HCT116 (cell line): ENCODE results near the gene ERN1. TPM values are rescaled to one million over a fixed set of nuclear protein-coding genes. Genes with fewer than 3 reads are reported as not detected.

Experiments used
- ATAC-seq: fragments of 200-7000 bp; cut with Tn5 transposase; 2 replicates; pipeline ENCODE4 v1.9.1; 2020; ENCODE audit warnings: mild to moderate bottlenecking, moderate library complexity
- BruUV-seq: library from RNA; stranded (reverse); fragments of 400-500 nt; replicated peaks from 2 replicates; lab custom pipeline; 2021; lab: Mats Ljungman, UMichigan
- CTCF ChIA-PET: fragments of 300-600 bp; sonication (Branson Sonifier 250); formaldehyde crosslinking; loops from one replicate; lab custom pipeline; 2021; ENCODE audit warnings: antibody characterized with exemption; lab: Charles Lee
- POLR2A ChIA-PET: fragments of 300-600, 350-600 bp; sonication (Branson Sonifier 250); formaldehyde crosslinking; loops from one replicate; lab custom pipeline; 2021; ENCODE audit warnings: antibody characterized with exemption; lab: Charles Lee
- RAD21 ChIA-PET, 2 experiments: fragments of 300-600 bp; sonication (Branson Sonifier 250); formaldehyde crosslinking; loops; one replicate each; lab custom pipeline; 2023; ENCODE audit warnings: low total read pairs in 2 of 2; ENCODE audit not compliant: uncharacterized antibody in 2 of 2, unreplicated experiment in 2 of 2, low non-redundant PET in 1 of 2; lab: Charles Lee
- DNase-seq: peaks from one replicate; pipeline ENCODE4 v3.0.0-alpha.2; 2010; ENCODE audit warnings: low read depth, low spot score
- H2AFZ ChIP-seq: fragments of 200-600 bp; shearing (Covaris generic), sonication (generic); 2 replicates; pipeline ENCODE4 v1.6.1; 2017; ENCODE audit warnings: low read depth, mixed run types, mixed read lengths, antibody characterized with exemption, low read length; ENCODE audit not compliant: poor library complexity, severe bottlenecking
- H3K27ac ChIP-seq: 2 replicates; pipeline ENCODE4 v1.5.1; 2012; ENCODE audit warnings: low read depth, low read length
- H3K27me3 ChIP-seq: fragments of 200-600 bp; sonication (generic); 2 replicates; pipeline ENCODE4 v1.6.1; 2016; ENCODE audit warnings: mixed run types, low read length, mixed read lengths; ENCODE audit not compliant: insufficient read depth
- H3K36me3 ChIP-seq, 2 experiments: fragments of 200-500 bp in 1 of 2; fragments of 200-600 bp in 1 of 2; sonication (Bioruptor generic) in 1 of 2; sonication (generic) in 1 of 2; 2 replicates each; pipeline versions ENCODE4 v1.5.1 to v1.6.1; 2014 to 2016; ENCODE audit warnings: low read length in 2 of 2, inconsistent platforms in 1 of 2, mixed read lengths in 1 of 2, mixed run types in 1 of 2; ENCODE audit not compliant: insufficient read depth in 2 of 2, control insufficient read depth in 1 of 2
- H3K4me1 ChIP-seq, 2 experiments: fragments of 200-600 bp in 1 of 2; sonication (generic) in 1 of 2; 2 replicates each; pipeline versions ENCODE4 v1.5.1 to v1.6.1; 2012 to 2017; ENCODE audit warnings: low read length in 2 of 2, inconsistent platforms in 1 of 2, mild to moderate bottlenecking in 1 of 2, mixed read lengths in 1 of 2, mixed run types in 1 of 2, moderate library complexity in 1 of 2; ENCODE audit not compliant: insufficient read depth in 2 of 2, control insufficient read depth in 1 of 2
- H3K4me2 ChIP-seq: fragments of 200-600 bp; sonication (generic); 2 replicates; pipeline ENCODE4 v1.6.1; 2017; ENCODE audit warnings: mixed run types, low read length, mixed read lengths
- H3K4me3 ChIP-seq, 2 experiments: fragments of 200-600 bp in 1 of 2; sonication (generic) in 1 of 2; replicated peaks in 1 of 2; 2 replicates each; pipeline ENCODE4 v1.5.1; 2011 to 2016; ENCODE audit warnings: low read length in 2 of 2, control low read depth in 1 of 2, low read depth in 1 of 2, mild to moderate bottlenecking in 1 of 2, mixed read lengths in 1 of 2, mixed run types in 1 of 2
- H3K79me2 ChIP-seq: fragments of 200-600 bp; sonication (generic); 2 replicates; pipeline ENCODE4 v1.6.1; 2017; ENCODE audit warnings: mild to moderate bottlenecking, mixed run types, low read length, moderate library complexity, mixed read lengths; ENCODE audit not compliant: insufficient read depth
- H3K9ac ChIP-seq: fragments of 200-600 bp; sonication (generic); 2 replicates; pipeline ENCODE4 v1.6.1; 2016; ENCODE audit warnings: low read length, mixed read lengths
- H3K9me2 ChIP-seq: fragments of 200-600 bp; sonication (generic), shearing (Covaris generic); 2 replicates; pipeline ENCODE4 v1.6.1; 2017; ENCODE audit warnings: mixed run types, mild to moderate bottlenecking, moderate library complexity; ENCODE audit not compliant: insufficient read depth
- H3K9me3 ChIP-seq, 2 experiments: fragments of 200-500 bp in 1 of 2; fragments of 200-600 bp in 1 of 2; sonication (Bioruptor generic) in 1 of 2; sonication (generic) in 1 of 2; 2 replicates each; pipeline ENCODE4 v1.6.1; 2014 to 2017; ENCODE audit warnings: low read length in 2 of 2, mixed read lengths in 2 of 2, inconsistent platforms in 1 of 2, low read depth in 1 of 2, mild to moderate bottlenecking in 1 of 2, mixed run types in 1 of 2, moderate library complexity in 1 of 2; ENCODE audit not compliant: control insufficient read depth in 1 of 2, insufficient read depth in 1 of 2
- H4K20me1 ChIP-seq: fragments of 200-600 bp; sonication (generic), shearing (Covaris generic); 2 replicates; pipeline ENCODE4 v1.6.1; 2017; ENCODE audit warnings: mixed run types, mild to moderate bottlenecking, moderate library complexity; ENCODE audit not compliant: insufficient read depth
- CBX3 ChIP-seq: IDR thresholded peaks from 2 replicates; pipeline ENCODE4 v1.6.1; 2012; ENCODE audit warnings: low read depth
- EGR1 ChIP-seq: IDR thresholded peaks from 2 replicates; pipeline ENCODE4 v1.6.1; 2012; ENCODE audit warnings: low read depth
- JUND ChIP-seq: IDR thresholded peaks from 2 replicates; pipeline ENCODE4 v1.6.1; 2012
- POLR2A ChIP-seq: IDR thresholded peaks from 2 replicates; pipeline ENCODE4 v1.7.0; 2011; ENCODE audit warnings: borderline replicate concordance; ENCODE audit not compliant: insufficient read depth, insufficient read length; ENCODE audit errors: extremely low read depth
- POLR2AphosphoS5 ChIP-seq: IDR thresholded peaks from 2 replicates; pipeline ENCODE4 v1.6.1; 2011; ENCODE audit warnings: mild to moderate bottlenecking, low read depth, low read length, moderate library complexity
- RAD21 ChIP-seq: IDR thresholded peaks from 2 replicates; pipeline ENCODE4 v1.6.1; 2012; ENCODE audit warnings: low read depth, mild to moderate bottlenecking
- ZFX ChIP-seq: fragments of 450-650 bp; IDR thresholded peaks from 2 replicates; pipeline ENCODE4 v1.6.1; 2017
- intact Hi-C: fragments of 100-400 bp; cut with micrococcal nuclease; formaldehyde crosslinking; loops from 2 replicates; pipeline ENCODE4 v1.10.0; 2022
- total RNA-seq: library from RNA; stranded (reverse); gene quantifications from one replicate; pipeline ENCODE4 v1.2.1, GENCODE V29; 2021; ENCODE audit not compliant: unreplicated experiment
- TF ChIP-seq, protein P1 (sequence below): IDR thresholded peaks from 2 replicates; pipeline ENCODE4 v1.6.1; 2012
- TF ChIP-seq, protein P2 (sequence below), 3 experiments: fragments of 200-600 bp in 1 of 3; sonication (generic) in 1 of 3; IDR thresholded peaks in 2 of 3; conservative IDR thresholded peaks in 1 of 3; 2 replicates each; pipeline ENCODE4 v1.5.1; 2012 to 2017; ENCODE audit warnings: low read depth in 2 of 3, low read length in 2 of 3, antibody characterized with exemption in 1 of 3, borderline replicate concordance in 1 of 3, control low read depth in 1 of 3, mild to moderate bottlenecking in 1 of 3, mixed read lengths in 1 of 3, mixed run types in 1 of 3, moderate library complexity in 1 of 3; ENCODE audit not compliant: insufficient read depth in 1 of 3

The ERN1 gene
- total RNA-seq, 1 experiment from 2014 or later = 28.2 TPM

DNA sequence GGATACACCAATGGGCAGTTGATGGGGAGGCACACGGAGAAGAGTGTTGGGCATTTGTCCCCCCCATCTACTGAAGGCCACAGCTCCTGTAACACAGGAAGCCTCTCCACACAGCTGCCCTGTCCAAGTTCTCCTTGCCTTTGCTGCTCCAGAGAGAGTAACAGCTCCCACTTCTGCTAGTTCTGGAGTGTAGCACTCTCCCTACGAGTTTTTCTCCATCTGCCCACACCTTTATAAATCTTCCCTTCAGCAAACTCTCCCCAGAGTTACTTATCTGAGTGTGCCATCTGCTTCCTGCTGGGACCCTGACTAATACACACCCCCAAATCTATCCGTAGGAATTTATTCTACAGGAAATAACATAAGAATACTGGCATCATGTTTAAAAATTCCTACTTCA is 42.6 kb upstream of the ERN1 start (continued):
- TF ChIP-seq, protein P1, sequence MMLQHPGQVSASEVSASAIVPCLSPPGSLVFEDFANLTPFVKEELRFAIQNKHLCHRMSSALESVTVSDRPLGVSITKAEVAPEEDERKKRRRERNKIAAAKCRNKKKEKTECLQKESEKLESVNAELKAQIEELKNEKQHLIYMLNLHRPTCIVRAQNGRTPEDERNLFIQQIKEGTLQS = no peak
- no peak for TF ChIP-seq ZFX
- TF ChIP-seq POLR2A = no peak

DNA sequence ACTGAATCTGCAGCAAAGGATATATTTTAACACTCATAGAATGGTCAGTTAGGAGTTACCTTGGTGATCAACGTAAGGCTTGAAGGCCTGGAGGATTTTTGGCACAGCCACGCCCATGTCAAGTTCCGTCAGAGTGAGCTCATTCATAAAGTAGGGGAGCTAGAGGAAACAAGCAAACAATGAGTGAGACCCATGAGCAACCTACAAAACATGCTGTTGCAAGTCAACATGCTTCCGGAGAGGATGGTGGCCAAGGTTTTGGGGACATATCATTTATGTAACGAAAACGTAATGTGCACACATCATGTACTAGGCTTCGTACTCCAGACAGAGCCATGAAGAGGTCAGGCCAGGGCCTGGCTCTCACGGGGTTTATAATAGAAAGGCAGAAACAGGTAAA is 41.1 kb upstream of the ERN1 start:
- H3K9me2 ChIP-seq = no peaks in the 10 kb centered on the region
- ChIA-PET RAD21 (no interaction called here), CTCF (no interaction called here), POLR2A (interaction anchor here (1.1 kb wide), 1 partner anchor 24 kb away, joined by 6 read pairs; no protein-coding TSS in a partner anchor)
- BruUV-seq = no TSS peak
- no peaks in the 10 kb centered on the region for H3K4me1 ChIP-seq
- no peak overlapping the region for H2AFZ ChIP-seq
- no peak overlapping the region for H3K27ac ChIP-seq
- no peaks in the 10 kb centered on the region for H3K27me3 ChIP-seq
- no peak overlapping the region for H3K4me2 ChIP-seq
- H3K36me3 ChIP-seq = peaks cover 0 to 9% of the 10 kb centered on the region in 2 experiments; a peak in 1 of 4 replicates
- ATAC-seq = no peak
- H3K9me3 ChIP-seq = no peaks in the 10 kb centered on the region
- TF ChIP-seq EGR1 (no peak), JUND (no peak), POLR2AphosphoS5 (no peak), CBX3 (no peak), RAD21 (no peak)
- TF ChIP-seq, protein P1 = no peak
- TF ChIP-seq, protein P2, sequence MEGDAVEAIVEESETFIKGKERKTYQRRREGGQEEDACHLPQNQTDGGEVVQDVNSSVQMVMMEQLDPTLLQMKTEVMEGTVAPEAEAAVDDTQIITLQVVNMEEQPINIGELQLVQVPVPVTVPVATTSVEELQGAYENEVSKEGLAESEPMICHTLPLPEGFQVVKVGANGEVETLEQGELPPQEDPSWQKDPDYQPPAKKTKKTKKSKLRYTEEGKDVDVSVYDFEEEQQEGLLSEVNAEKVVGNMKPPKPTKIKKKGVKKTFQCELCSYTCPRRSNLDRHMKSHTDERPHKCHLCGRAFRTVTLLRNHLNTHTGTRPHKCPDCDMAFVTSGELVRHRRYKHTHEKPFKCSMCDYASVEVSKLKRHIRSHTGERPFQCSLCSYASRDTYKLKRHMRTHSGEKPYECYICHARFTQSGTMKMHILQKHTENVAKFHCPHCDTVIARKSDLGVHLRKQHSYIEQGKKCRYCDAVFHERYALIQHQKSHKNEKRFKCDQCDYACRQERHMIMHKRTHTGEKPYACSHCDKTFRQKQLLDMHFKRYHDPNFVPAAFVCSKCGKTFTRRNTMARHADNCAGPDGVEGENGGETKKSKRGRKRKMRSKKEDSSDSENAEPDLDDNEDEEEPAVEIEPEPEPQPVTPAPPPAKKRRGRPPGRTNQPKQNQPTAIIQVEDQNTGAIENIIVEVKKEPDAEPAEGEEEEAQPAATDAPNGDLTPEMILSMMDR (IDR thresholded peaks at IDR 0.05 in 2 of 3, conservative IDR thresholded peaks at IDR 0.05 in 1 of 3; ENCODE audit: borderline replicate concordance in 1 of 3, insufficient read depth in 1 of 3, low read depth in 2 of 3, low read length in 2 of 3) = no peak
- TF ChIP-seq, all 23 proteins: peak for 0
- DNase-seq = no peak
- no peak overlapping the region for H3K9ac ChIP-seq
- no peaks in the 10 kb centered on the region for H3K79me2 ChIP-seq
- intact Hi-C loops = no loop called here
- no peak overlapping the region for H3K4me3 ChIP-seq
- no peaks in the 10 kb centered on the region for H4K20me1 ChIP-seq
